H1 (cell line): Measurements from ENCODE around the gene GYPC. TPM values are rescaled to one million over a fixed set of nuclear protein-coding genes. Genes with fewer than 3 reads are reported as not detected.

Source experiments
- CTCF ChIA-PET: fragments of 300-600 bp; sonication (Branson Sonifier 250); formaldehyde crosslinking; loops from one replicate; lab custom pipeline; 2021; ENCODE audit not compliant: partially characterized antibody; lab: Charles Lee
- POLR2A ChIA-PET: fragments of 300-600 bp; sonication (Branson Sonifier 250); formaldehyde crosslinking; loops from one replicate; lab custom pipeline; 2021; ENCODE audit warnings: inconsistent platforms; ENCODE audit not compliant: partially characterized antibody; lab: Charles Lee
- DNase-seq, 2 experiments: peaks; one replicate each; pipeline versions ENCODE4 v3.0.0 to v3.0.0-alpha.2; 2010 to 2022; ENCODE audit warnings: low spot score in 2 of 2, low read depth in 1 of 2, mixed read lengths in 1 of 2
- FAIRE-seq: peaks from 2 replicates; lab custom pipeline; 2011; peaks lifted over from hg19 to GRCh38; lab: Jason Lieb, UNC
- H2AFZ ChIP-seq: 2 replicates; pipeline ENCODE4 v1.8.1; 2012; ENCODE audit warnings: low read length, inconsistent platforms
- H2AK5ac ChIP-seq: 2 replicates; pipeline ENCODE4 v1.6.1; 2013; ENCODE audit warnings: low read depth, low read length
- H2BK120ac ChIP-seq: replicated peaks from 2 replicates; pipeline ENCODE3; 2013; ENCODE audit warnings: low read depth, low read length, inconsistent platforms
- H2BK12ac ChIP-seq: 2 replicates; pipeline ENCODE4 v1.6.1; 2013; ENCODE audit warnings: low read depth, low read length
- H2BK15ac ChIP-seq: 2 replicates; pipeline ENCODE4 v1.6.1; 2013; ENCODE audit warnings: low read length
- H2BK20ac ChIP-seq: 2 replicates; pipeline ENCODE4 v1.6.1; 2013; ENCODE audit warnings: low read length
- H2BK5ac ChIP-seq: 2 replicates; pipeline ENCODE4 v1.6.1; 2013; ENCODE audit warnings: low read depth, low read length
- H3K14ac ChIP-seq: 2 replicates; pipeline ENCODE4 v1.6.1; 2013; ENCODE audit warnings: inconsistent platforms; ENCODE audit not compliant: insufficient read length
- H3K18ac ChIP-seq: 2 replicates; pipeline ENCODE4 v1.6.1; 2013; ENCODE audit warnings: low read length; ENCODE audit errors: extremely low read depth
- H3K23ac ChIP-seq: 2 replicates; pipeline ENCODE4 v1.6.1; 2013; ENCODE audit warnings: inconsistent platforms; ENCODE audit not compliant: insufficient read length
- H3K23me2 ChIP-seq: 2 replicates; pipeline ENCODE4 v1.6.1; 2013; ENCODE audit warnings: low read depth, low read length
- H3K27ac ChIP-seq: 2 replicates; pipeline ENCODE4 v1.6.1; 2011; ENCODE audit warnings: low read depth, low read length, inconsistent platforms
- H3K27me3 ChIP-seq, 4 experiments: replicated peaks in 1 of 4; 1 replicate in 1 of 4; 2 replicates in 3 of 4; pipeline versions ENCODE4 v1.6.1 to v1.8.1; 2011 to 2013; ENCODE audit warnings: low read length in 3 of 4, mild to moderate bottlenecking in 3 of 4, inconsistent platforms in 2 of 4, mixed read lengths in 2 of 4, moderate library complexity in 1 of 4; ENCODE audit not compliant: control insufficient read depth in 3 of 4, insufficient read depth in 3 of 4; ENCODE audit errors: extremely low read depth in 1 of 4
- H3K36me3 ChIP-seq, 4 experiments: 2 replicates each; pipeline versions ENCODE4 v1.6.1 to v1.8.1; 2011 to 2013; ENCODE audit warnings: mild to moderate bottlenecking in 4 of 4, low read length in 3 of 4, moderate library complexity in 2 of 4, control low read depth in 1 of 4, inconsistent platforms in 1 of 4; ENCODE audit not compliant: insufficient read depth in 4 of 4, control insufficient read depth in 2 of 4
- H3K4ac ChIP-seq: replicated peaks from 2 replicates; pipeline ENCODE3; 2013; ENCODE audit warnings: low read length, low read depth, mixed read lengths, inconsistent platforms; ENCODE audit not compliant: insufficient read length
- H3K4me1 ChIP-seq, 4 experiments: replicated peaks in 1 of 4; 1 replicate in 1 of 4; 2 replicates in 3 of 4; pipeline versions ENCODE4 v1.6.1 to v1.8.1; 2011 to 2013; ENCODE audit warnings: low read length in 3 of 4, inconsistent platforms in 2 of 4, mixed read lengths in 1 of 4; ENCODE audit not compliant: insufficient read depth in 4 of 4, control insufficient read depth in 3 of 4
- H3K4me2 ChIP-seq, 2 experiments: 2 replicates each; pipeline versions ENCODE4 v1.6.1 to v1.8.1; 2011 to 2013; ENCODE audit warnings: low read depth in 2 of 2, low read length in 2 of 2, control low read depth in 1 of 2, inconsistent platforms in 1 of 2, mild to moderate bottlenecking in 1 of 2; ENCODE audit not compliant: insufficient read depth in 1 of 2
- H3K4me3 ChIP-seq, 4 experiments: fragments of 200-600, 300-600 bp in 1 of 4; sonication (generic), shearing (Covaris generic), sonication (Bioruptor Twin) in 1 of 4; 2 replicates each; pipeline versions ENCODE4 v1.5.1 to v1.8.1; 2011 to 2016; ENCODE audit warnings: low read length in 4 of 4, low read depth in 3 of 4, control low read depth in 2 of 4, inconsistent platforms in 2 of 4, mild to moderate bottlenecking in 2 of 4, mixed read lengths in 1 of 4, moderate library complexity in 1 of 4; ENCODE audit not compliant: insufficient read depth in 2 of 4; ENCODE audit errors: extremely low read depth in 1 of 4
- H3K56ac ChIP-seq: replicated peaks from 2 replicates; pipeline ENCODE3; 2013; ENCODE audit warnings: low read depth, mild to moderate bottlenecking, mixed read lengths, low read length, inconsistent platforms; ENCODE audit not compliant: insufficient read length
- H3K79me1 ChIP-seq: 2 replicates; pipeline ENCODE4 v1.6.1; 2013; ENCODE audit warnings: low read depth, low read length, control low read depth
- H3K79me2 ChIP-seq, 2 experiments: 2 replicates each; pipeline versions ENCODE4 v1.6.1 to v1.8.1; 2012 to 2013; ENCODE audit warnings: low read length in 2 of 2, mild to moderate bottlenecking in 2 of 2, inconsistent platforms in 1 of 2; ENCODE audit not compliant: insufficient read depth in 2 of 2, control insufficient read depth in 1 of 2
- H3K9ac ChIP-seq, 4 experiments: replicated peaks in 1 of 4; 1 replicate in 1 of 4; 2 replicates in 3 of 4; pipeline versions ENCODE4 v1.6.1 to v1.8.1; 2011 to 2013; ENCODE audit warnings: low read depth in 3 of 4, low read length in 3 of 4, control low read depth in 2 of 4, mild to moderate bottlenecking in 2 of 4, moderate library complexity in 2 of 4, inconsistent platforms in 1 of 4; ENCODE audit errors: extremely low read depth in 1 of 4
- H3K9me3 ChIP-seq, 2 experiments: 2 replicates each; pipeline versions ENCODE4 v1.6.1 to v1.8.1; 2012 to 2013; ENCODE audit warnings: mild to moderate bottlenecking in 2 of 2, moderate library complexity in 2 of 2, control low read depth in 1 of 2, inconsistent platforms in 1 of 2, low read depth in 1 of 2, low read length in 1 of 2, mixed read lengths in 1 of 2; ENCODE audit not compliant: insufficient read depth in 2 of 2
- H4K20me1 ChIP-seq, 2 experiments: replicated peaks in 1 of 2; 2 replicates each; pipeline versions ENCODE3 to v1.8.1; 2011 to 2013; ENCODE audit warnings: inconsistent platforms in 2 of 2, low read length in 2 of 2, mild to moderate bottlenecking in 1 of 2; ENCODE audit not compliant: insufficient read depth in 2 of 2, control insufficient read depth in 1 of 2
- H4K5ac ChIP-seq: 2 replicates; pipeline ENCODE4 v1.6.1; 2013; ENCODE audit warnings: low read length, low read depth, mixed read lengths, inconsistent platforms; ENCODE audit not compliant: insufficient read length
- H4K8ac ChIP-seq: 2 replicates; pipeline ENCODE4 v1.8.0; 2013; ENCODE audit warnings: mild to moderate bottlenecking, moderate library complexity, low read length, inconsistent platforms; ENCODE audit not compliant: insufficient read depth; ENCODE audit errors: extremely low read depth
- H4K91ac ChIP-seq: replicated peaks from 2 replicates; pipeline ENCODE3; 2013; ENCODE audit warnings: low read length, mixed read lengths, inconsistent platforms; ENCODE audit not compliant: insufficient read length
- RNF2 ChIP-seq: fragments of 200-900, 300-1000 bp; sonication (generic); IDR thresholded peaks from 2 replicates; pipeline ENCODE4 v1.7.1; 2016; ENCODE audit warnings: borderline replicate concordance, low read depth, mild to moderate bottlenecking, antibody characterized with exemption, low read length; ENCODE audit not compliant: poor library complexity, severe bottlenecking; ENCODE audit errors: missing control alignments
- ZNF274 ChIP-seq: IDR thresholded peaks from 2 replicates; pipeline ENCODE4 v1.7.0; 2012; ENCODE audit warnings: low read length, borderline replicate concordance; ENCODE audit errors: extremely low read depth
- WGBS, 2 experiments: shearing (Covaris generic) in 1 of 2; methylation state at CpG; one replicate each; pipeline versions ENCODE4 v1.1.6 to v1.1.7; 2013 to 2015; ENCODE audit warnings: low lambda C conversion rate in 2 of 2, mixed read lengths in 2 of 2, inconsistent platforms in 1 of 2, low coverage in 1 of 2, missing lambda C conversion rate in 1 of 2; ENCODE audit not compliant: insufficient replicate concordance in 2 of 2, insufficient coverage in 1 of 2, insufficient read length in 1 of 2; ENCODE audit errors: extremely low coverage in 1 of 2, missing lambda C conversion rate in 1 of 2; 5-methylcytosine and 5-hydroxymethylcytosine counted together
- polyA plus RNA-seq, 7 experiments: library from polyadenylated mRNA; depleted of rRNA in 3 of 7; stranded (reverse) in 5 of 7; unstranded in 2 of 7; fragments of >200 nt in 5 of 7; fragments of 200-250 nt in 2 of 7; gene quantifications; 1 replicate in 5 of 7; 2 replicates in 1 of 7; 4 replicates in 1 of 7; pipeline versions ENCODE4 v1.2.1 to v1.2.3, GENCODE V29; 2011 to 2013; ENCODE audit warnings: missing spikeins in 2 of 7, mixed read lengths in 2 of 7
- total RNA-seq: library from RNA; stranded (reverse); fragmentation: NEBNext Ultra II Directional; extraction: Animal tissue kit (Norgen Biotek cat#: 25700); gene quantifications from 2 replicates; pipeline ENCODE4 v1.2.1, GENCODE V29; 2021
- TF ChIP-seq, protein P1 (sequence below): IDR thresholded peaks from 2 replicates; pipeline ENCODE4 v1.6.1; 2012; ENCODE audit warnings: low read length, inconsistent platforms

Gene GYPC
- total and polyA plus RNA-seq, 2 of the 8 experiments (the other 6 are each of a cell fraction or from before 2014, with no cell fraction given) = 26.8 to 53.6 TPM

DNA sequence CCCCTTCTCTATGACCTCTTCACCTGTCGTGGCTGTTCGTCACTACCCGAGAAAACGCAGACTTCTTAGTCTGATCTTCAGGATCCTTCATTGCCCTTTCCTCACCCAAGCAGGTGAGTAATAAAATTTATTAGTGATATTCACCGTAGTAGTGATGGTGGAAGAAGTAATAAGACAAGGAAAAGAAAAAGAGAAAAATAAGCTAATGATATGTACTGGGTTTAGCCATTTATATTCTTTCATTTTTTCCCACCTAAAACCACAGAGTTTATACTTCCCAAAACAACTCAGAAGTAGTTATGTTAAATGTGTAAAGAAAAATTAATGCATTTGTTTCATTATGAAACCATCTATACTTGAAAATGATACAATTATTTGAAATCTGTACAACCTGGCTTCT, 19.7 kb downstream of the GYPC start:
- Histone ChIP-seq H3K4me3 (no peak overlapping the region), H3K79me1 (peaks cover 2% of the 10 kb centered on the region; the same call in 1 of the 2 replicates), H2BK20ac (no peak overlapping the region), H3K18ac (no peak overlapping the region), H2BK15ac (no peak overlapping the region), H4K91ac (no peak overlapping the region)
- FAIRE-seq = no peak
- TF ChIP-seq RNF2 (no peak), ZNF274 (no peak)
- TF ChIP-seq, protein P1, sequence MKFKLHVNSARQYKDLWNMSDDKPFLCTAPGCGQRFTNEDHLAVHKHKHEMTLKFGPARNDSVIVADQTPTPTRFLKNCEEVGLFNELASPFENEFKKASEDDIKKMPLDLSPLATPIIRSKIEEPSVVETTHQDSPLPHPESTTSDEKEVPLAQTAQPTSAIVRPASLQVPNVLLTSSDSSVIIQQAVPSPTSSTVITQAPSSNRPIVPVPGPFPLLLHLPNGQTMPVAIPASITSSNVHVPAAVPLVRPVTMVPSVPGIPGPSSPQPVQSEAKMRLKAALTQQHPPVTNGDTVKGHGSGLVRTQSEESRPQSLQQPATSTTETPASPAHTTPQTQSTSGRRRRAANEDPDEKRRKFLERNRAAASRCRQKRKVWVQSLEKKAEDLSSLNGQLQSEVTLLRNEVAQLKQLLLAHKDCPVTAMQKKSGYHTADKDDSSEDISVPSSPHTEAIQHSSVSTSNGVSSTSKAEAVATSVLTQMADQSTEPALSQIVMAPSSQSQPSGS = no peak
- TF ChIP-seq, all 59 proteins: peak for 0
- Histone ChIP-seq H3K27ac (no peak overlapping the region), H3K9ac (no peak overlapping the region), H3K14ac (no peak overlapping the region), H3K4ac (no peak overlapping the region), H2BK12ac (no peak overlapping the region), H3K4me1 (no peaks in the 10 kb centered on the region; a peak in 1 of 7 replicates), H3K9me3 (peaks cover 4 to 15% of the 10 kb centered on the region in 2 experiments; a peak in 3 of 4 replicates), H3K23me2 (peaks cover 6% of the 10 kb centered on the region; the same call in 1 of the 2 replicates), H2AFZ (no peak overlapping the region), H2BK5ac (no peak overlapping the region), H4K20me1 (peaks cover 0 to 2% of the 10 kb centered on the region in 2 experiments), H4K5ac (no peak overlapping the region), H4K8ac (no peak overlapping the region), H3K23ac (no peak overlapping the region), H3K4me2 (no peak overlapping the region), H2AK5ac (no peak overlapping the region), H3K79me2 (no peaks in the 10 kb centered on the region), H3K27me3 (no peaks in the 10 kb centered on the region), H3K36me3 (no peaks in the 10 kb centered on the region), H3K56ac (no peak overlapping the region), H2BK120ac (no peak overlapping the region)
- CTCF ChIA-PET = no interaction called here
- POLR2A ChIA-PET = interaction anchor here (1.2 kb wide), 1 partner anchor 18 kb away, joined by 3 read pairs; no protein-coding TSS in a partner anchor
- 88% methylated on average over 5 of the region's 5 CpGs; no CpG with 5 or more reads in 1 of the 2 experiments for WGBS, 2 experiments
- no peak for DNase-seq
